Spleen (tissue), 11 donors: Measurements from ENCODE around the gene PPP1R13B. TPM values are rescaled to one million over a fixed set of nuclear protein-coding genes. Genes with fewer than 3 reads are reported as not detected.
A peak's percentile ranks its signal among the peaks of the same experiment; 100 is the strongest.

Experiments used
- DNase-seq: peaks from one replicate; pipeline ENCODE4 v3.0.0-alpha.2; 2020
- H3K27ac ChIP-seq, 8 donors: fragments of 200-600 bp; sonication (generic) in 7 of 8; 1 replicate in 4 of 8; 2 replicates in 4 of 8; pipeline versions ENCODE4 v1.5.0 to v1.8.0; 2016 to 2021; ENCODE audit warnings: inconsistent platforms in 4 of 8, mild to moderate bottlenecking in 4 of 8, moderate library complexity in 1 of 8
- H3K27me3 ChIP-seq, 7 donors: fragments of 200-600 bp; sonication (generic) in 6 of 7; replicated peaks in 1 of 7; 1 replicate in 4 of 7; 2 replicates in 3 of 7; pipeline versions ENCODE4 v1.5.0 to v1.8.0; 2016 to 2021; ENCODE audit warnings: inconsistent platforms in 3 of 7, mild to moderate bottlenecking in 1 of 7
- H3K36me3 ChIP-seq, 6 donors: fragments of 200-600 bp; sonication (generic) in 5 of 6; 1 replicate in 4 of 6; 2 replicates in 2 of 6; pipeline versions ENCODE4 v1.5.0 to v1.8.0; 2016 to 2021; ENCODE audit warnings: inconsistent platforms in 2 of 6
- H3K4me1 ChIP-seq, 6 donors: fragments of 200-600 bp; sonication (generic) in 5 of 6; 1 replicate in 3 of 6; 2 replicates in 3 of 6; pipeline versions ENCODE4 v1.5.0 to v1.8.0; 2016 to 2021; ENCODE audit warnings: inconsistent platforms in 3 of 6
- H3K4me3 ChIP-seq, 8 donors: fragments of 200-600 bp; sonication (generic) in 7 of 8; 1 replicate in 4 of 8; 2 replicates in 4 of 8; pipeline versions ENCODE4 v1.5.0 to v1.8.0; 2016 to 2021; ENCODE audit warnings: inconsistent platforms in 4 of 8, mild to moderate bottlenecking in 4 of 8, moderate library complexity in 2 of 8
- H3K9me3 ChIP-seq, 8 donors: fragments of 200-600 bp; sonication (generic) in 7 of 8; 1 replicate in 4 of 8; 2 replicates in 4 of 8; pipeline versions ENCODE4 v1.5.0 to v1.8.0; 2016 to 2021; ENCODE audit warnings: inconsistent platforms in 4 of 8
- CTCF ChIP-seq, 11 experiments: fragments of 200-600 bp in 7 of 11; fragments of 450-650 bp in 4 of 11; sonication (generic) in 4 of 11; IDR thresholded peaks in 8 of 11; conservative IDR thresholded peaks in 3 of 11; 1 replicate in 7 of 11; 2 replicates in 4 of 11; pipeline versions ENCODE4 v1.4.0 to v1.8.0; 2016 to 2021; ENCODE audit warnings: antibody characterized with exemption in 11 of 11, inconsistent platforms in 4 of 11, mild to moderate bottlenecking in 1 of 11
- POLR2A ChIP-seq, 3 donors: fragments of 450-650 bp; IDR thresholded peaks; one replicate each; pipeline ENCODE4 v1.5.1; 2017; ENCODE audit warnings: antibody characterized with exemption in 3 of 3, mild to moderate bottlenecking in 1 of 3
- POLR2AphosphoS5 ChIP-seq, 3 donors: sonication (generic); formaldehyde crosslinking; IDR thresholded peaks; one replicate each; pipeline ENCODE4 v1.5.1; 2017; ENCODE audit warnings: antibody characterized with exemption in 3 of 3
- WGBS, 5 donors: extraction: QIAGEN DNeasy Blood & Tissue Kit in 3 of 5; methylation state at CpG; one replicate each; pipeline versions ENCODE4 v1.1.5 to v1.1.7; 2013 to 2018; 5-methylcytosine and 5-hydroxymethylcytosine counted together
- intact Hi-C: fragments of 100-400 bp; cut with DNase I; formaldehyde crosslinking; loops from one replicate; pipeline ENCODE4 v1.15.0; 2023; ENCODE audit warnings: low total_unique reads
- polyA plus RNA-seq, 3 donors: library from polyadenylated mRNA; stranded (reverse); fragments of 200-250 nt; gene quantifications; one replicate each; pipeline ENCODE4 v1.2.1, GENCODE V29; 2013
- total RNA-seq, 7 donors: library from RNA; depleted of rRNA in 3 of 7; stranded (reverse); fragments of >200 nt in 3 of 7; fragmentation: NEBNext Ultra II Directional in 4 of 7; extraction: Animal tissue kit (Norgen Biotek cat#: 25700) in 4 of 7; gene quantifications; one replicate each; pipeline versions ENCODE4 v1.1.0 to v1.2.1, GENCODE V29; 2016 to 2021
- donor health status: healthy with polysubstance abuse.
- donor health status: DM: no; HTN: no; CAD: no; lungs with moderate emphysema.
- donor health status: DM: no; HTN: no; CAD: no.
- donor health status: Bipolar disorder and iron deficiency.
- donor health status: healthy.
- donor health status: DM: no; HTN: no; CAD: no.
- donor health status: DM: yes; HTN: yes; CAD: no.

Gene PPP1R13B
- total and polyA plus RNA-seq, 10 donors: 5.7 to 95.3 (median 36.6) TPM

- peak within 1 kb of the TSS; percentile 66 to 98 (median 88) for H3K4me3 ChIP-seq
- WGBS, 5 donors: 0 to 2% (median 1%) methylated on average over 38 to 121 of the region's 121 CpGs
- H3K4me1 ChIP-seq: peaks cover 27 to 87% (median 70%) of the 10 kb centered on the region in 6 donors
- H3K36me3 ChIP-seq: peaks cover 0 to 5% (median 0%) of the 10 kb centered on the region in 6 donors
- no peaks in the 10 kb centered on the region for H3K9me3 ChIP-seq
- no peaks in the 10 kb centered on the region for H3K27me3 ChIP-seq
- intact Hi-C loops: no loop called here
- TF ChIP-seq POLR2AphosphoS5 (IDR thresholded peaks at IDR 0.05) (peak; percentile 73 to 88 (median 87)), POLR2A (IDR thresholded peaks at IDR 0.05) (peak in 2 of 3 donors; percentile 14 to 68), CTCF (IDR thresholded peaks at IDR 0.05 in 8 of 11, conservative IDR thresholded peaks at IDR 0.05 in 3 of 11) (peak in 1 of 11 experiments; percentile 23)
- peak within 1 kb of the TSS; percentile 67 to 91 (median 85) for H3K27ac ChIP-seq
- DNase-seq: peak; percentile 99
Observed at GRCh38 chr14:103715052-103716000, 132.0 kb downstream of the PPP1R13B start, which contains the start of the genes XRCC3 and ZFYVE21. TSS of gene XRCC3 (minus strand) at chr14:103715451. CDS start at chr14:103711087, 4,364 bp downstream. TSS of gene ZFYVE21 (plus strand) at chr14:103715810. CDS start at chr14:103715842, 32 bp downstream.

- Histone ChIP-seq H3K27ac (peak overlapping the region in 5 of 8 donors; percentile 78 to 88 (median 88)), H3K4me3 (peak overlapping the region in 6 of 8 donors; percentile 80 to 98 (median 90)), H3K27me3 (no peaks in the 10 kb centered on the region), H3K36me3 (peaks cover 0 to 12% (median 0%) of the 10 kb centered on the region in 6 donors), H3K9me3 (no peaks in the 10 kb centered on the region), H3K4me1 (peaks cover 33 to 90% (median 71%) of the 10 kb centered on the region in 6 donors)
- no peak for DNase-seq
- TF ChIP-seq POLR2AphosphoS5 (IDR thresholded peaks at IDR 0.05): no peak
- TF ChIP-seq POLR2A (IDR thresholded peaks at IDR 0.05): no peak
- no peak for TF ChIP-seq CTCF (IDR thresholded peaks at IDR 0.05 in 8 of 11, conservative IDR thresholded peaks at IDR 0.05 in 3 of 11)
- whole genome bisulfite sequencing, 5 donors: 57 to 71% (median 65%) methylated on average over 16 of the region's 16 CpGs
- intact Hi-C loops: no loop called here
Observed at GRCh38 chr14:103714063-103714724, 133.2 kb downstream of the PPP1R13B start.

GRCh38 chr14:103713304-103714062, 133.9 kb downstream of the PPP1R13B start:
- peaks cover 29 to 90% (median 75%) of the 10 kb centered on the region in 6 donors for H3K4me1 ChIP-seq

More at GRCh38 chr14:103713304-103714062, 133.9 kb downstream of the PPP1R13B start:
- 79 to 86% (median 83%) methylated on average over 12 to 18 of the region's 18 CpGs for WGBS, 5 donors
- Histone ChIP-seq H3K27ac (peak overlapping the region in 6 of 8 donors; percentile 32 to 88 (median 80)), H3K9me3 (no peaks in the 10 kb centered on the region), H3K27me3 (no peaks in the 10 kb centered on the region), H3K36me3 (peaks cover 0 to 19% (median under 1%) of the 10 kb centered on the region in 6 donors), H3K4me3 (no peak overlapping the region)
- DNase-seq: no peak
- TF ChIP-seq CTCF (IDR thresholded peaks at IDR 0.05 in 8 of 11, conservative IDR thresholded peaks at IDR 0.05 in 3 of 11): no peak
- peak in 1 of 3 donors; percentile 24 for TF ChIP-seq POLR2AphosphoS5 (IDR thresholded peaks at IDR 0.05)
- TF ChIP-seq POLR2A (IDR thresholded peaks at IDR 0.05): no peak
- intact Hi-C loops: no loop called here
